HG03575 (cell line): ENCODE data around the gene CCL18.
"Not testable (repeated sequence)": the region's sequence is repeated elsewhere in the genome, so short reads cannot be mapped to it uniquely, and the experiment has no call there.

Experiments used
- ATAC-seq: cut with Tn5 transposase; IDR thresholded peaks from one replicate; pipeline ENCODE4 v1.9.1; 2021; ENCODE audit not compliant: unreplicated experiment, insufficient number of reproducible peaks, low FRiP score; ENCODE audit errors: extremely low read depth

CCL18 gene

GRCh38 chr17:36068524-36068923 is 4.5 kb downstream of the CCL18 start:
- no peak for ATAC-seq

- no peak for ATAC-seq
Observed at GRCh38 chr17:36069136-36069535, 5.1 kb downstream of the CCL18 start.

GRCh38 chr17:36070427-36070826 is 6.4 kb downstream of the CCL18 start:
- no peak for ATAC-seq

- no peak for ATAC-seq
Observed at GRCh38 chr17:36071751-36072150, 7.7 kb downstream of the CCL18 start.

- ATAC-seq, result no peak
Observed at GRCh38 chr17:36072431-36073121, 8.5 kb downstream of the CCL18 start.

GRCh38 chr17:36074365-36074764 is 10.3 kb downstream of the CCL18 start:
- no peak for ATAC-seq

- ATAC-seq, result not testable (repeated sequence)
Observed at GRCh38 chr17:36081681-36082471, 17.8 kb downstream of the CCL18 start.

- ATAC-seq, result not testable (repeated sequence)
Observed at GRCh38 chr17:36082482-36083120, 18.5 kb downstream of the CCL18 start.

- ATAC-seq, result not testable (repeated sequence)
Observed at GRCh38 chr17:36083691-36084090, 19.6 kb downstream of the CCL18 start.

GRCh38 chr17:36085765-36086164 is 21.7 kb downstream of the CCL18 start:
- ATAC-seq, result no peak

GRCh38 chr17:36086791-36087190 is 22.7 kb downstream of the CCL18 start:
- no peak for ATAC-seq

- ATAC-seq, result not testable (repeated sequence)
Observed at GRCh38 chr17:36087471-36087870, 23.4 kb downstream of the CCL18 start.

- ATAC-seq, result not testable (repeated sequence)
Observed at GRCh38 chr17:36087897-36088572, 24.0 kb downstream of the CCL18 start.

- no peak for ATAC-seq
Observed at GRCh38 chr17:36088670-36089338, 24.7 kb downstream of the CCL18 start.

GRCh38 chr17:36089339-36089865 is 25.3 kb downstream of the CCL18 start:
- no peak for ATAC-seq

- peak; percentile 35 for ATAC-seq
Observed at GRCh38 chr17:36089888-36090836, 26.1 kb downstream of the CCL18 start, which contains the start of gene CCL3. Gene CCL3, minus strand, starts transcription at chr17:36090143. Its CDS starts 85 bp downstream, at chr17:36090058.

GRCh38 chr17:36092230-36092629 is 28.2 kb downstream of the CCL18 start:
- ATAC-seq, result no peak
